IPS-11a (cell line): ENCODE results near the gene TOMM20.
"Not testable (repeated sequence)": the region's sequence is repeated elsewhere in the genome, so short reads cannot be mapped to it uniquely, and the experiment has no call there.

Source experiments
- H3K4me3 ChIP-seq: one replicate; pipeline ENCODE4 v1.5.1; 2013; ENCODE audit warnings: low read depth, low read length, control low read depth

Gene TOMM20

DNA sequence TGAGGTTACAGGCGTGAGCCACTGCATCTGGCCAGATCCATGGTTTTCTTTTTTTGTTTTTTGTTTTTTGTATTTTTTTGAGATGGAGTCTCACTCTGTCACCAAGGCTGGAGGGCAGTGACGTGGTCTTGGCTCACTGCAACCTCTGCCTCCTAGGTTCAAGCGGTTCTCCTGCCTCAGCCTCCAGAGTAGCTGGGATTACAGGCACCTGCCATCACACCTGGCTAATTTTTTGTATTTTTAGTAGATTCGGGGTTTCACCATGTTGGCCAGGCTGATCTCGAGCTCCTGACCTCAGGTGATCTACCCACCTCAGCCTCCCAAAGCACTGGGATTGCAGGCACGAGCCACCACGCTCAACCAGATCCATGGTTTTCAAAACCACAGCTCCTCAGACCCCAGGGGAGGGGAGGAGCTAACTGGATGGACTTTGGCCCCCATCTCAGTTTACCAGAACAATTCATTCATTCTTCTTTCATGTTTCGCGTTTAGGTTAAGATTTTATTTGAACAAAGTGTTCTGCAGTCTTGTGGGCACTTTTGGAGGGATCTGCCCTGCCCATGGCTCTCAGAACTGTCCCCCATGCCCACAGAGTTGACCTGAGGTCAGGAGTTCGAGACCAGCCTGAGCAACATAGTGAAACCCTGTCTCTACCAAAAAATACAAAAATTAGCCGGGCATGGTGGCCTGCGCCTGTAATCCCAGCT lies 43.1 kb downstream of the TOMM20 start:
- H3K4me3 ChIP-seq: not testable (repeated sequence)

DNA sequence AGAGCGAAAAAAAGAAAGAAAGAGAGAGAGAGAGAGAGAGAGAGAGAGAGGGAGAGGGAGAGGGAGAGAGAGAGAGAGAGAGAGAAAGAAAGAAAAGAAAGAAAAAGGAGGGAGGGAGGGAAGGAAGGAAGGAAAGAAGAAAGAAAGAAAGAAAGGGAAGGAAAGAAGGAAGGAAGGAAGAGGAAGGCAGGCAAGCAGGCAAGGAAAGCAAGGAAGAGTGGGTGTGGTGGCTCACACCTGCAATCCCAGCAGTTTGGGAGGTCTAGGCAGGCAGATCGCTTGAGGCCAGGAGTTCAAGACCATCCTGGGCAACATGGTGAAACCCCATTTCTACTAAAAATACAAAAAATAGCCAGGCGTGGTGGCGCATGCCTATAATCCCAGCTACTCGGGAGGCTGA lies 47.8 kb downstream of the TOMM20 start:
- not testable (repeated sequence) for H3K4me3 ChIP-seq

DNA sequence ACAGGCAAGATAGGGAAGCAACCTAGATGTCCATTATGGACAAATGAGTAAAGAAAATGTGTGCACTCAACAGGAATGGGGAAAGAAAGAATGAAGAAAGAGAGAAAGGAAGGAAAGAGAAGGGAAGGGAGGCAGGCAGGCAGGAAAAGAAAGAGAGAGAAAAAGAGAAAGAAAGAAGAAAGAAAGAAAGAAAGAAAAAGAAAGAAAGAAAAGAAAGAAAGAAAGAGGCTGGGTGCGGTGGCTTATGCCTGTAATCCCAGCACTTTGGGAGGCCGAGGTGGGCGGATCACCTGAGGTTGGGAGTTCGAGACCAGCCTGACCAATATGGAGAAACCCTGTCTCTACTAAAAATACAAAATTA lies 48.4 kb downstream of the TOMM20 start:
- H3K4me3 ChIP-seq: not testable (repeated sequence)

DNA sequence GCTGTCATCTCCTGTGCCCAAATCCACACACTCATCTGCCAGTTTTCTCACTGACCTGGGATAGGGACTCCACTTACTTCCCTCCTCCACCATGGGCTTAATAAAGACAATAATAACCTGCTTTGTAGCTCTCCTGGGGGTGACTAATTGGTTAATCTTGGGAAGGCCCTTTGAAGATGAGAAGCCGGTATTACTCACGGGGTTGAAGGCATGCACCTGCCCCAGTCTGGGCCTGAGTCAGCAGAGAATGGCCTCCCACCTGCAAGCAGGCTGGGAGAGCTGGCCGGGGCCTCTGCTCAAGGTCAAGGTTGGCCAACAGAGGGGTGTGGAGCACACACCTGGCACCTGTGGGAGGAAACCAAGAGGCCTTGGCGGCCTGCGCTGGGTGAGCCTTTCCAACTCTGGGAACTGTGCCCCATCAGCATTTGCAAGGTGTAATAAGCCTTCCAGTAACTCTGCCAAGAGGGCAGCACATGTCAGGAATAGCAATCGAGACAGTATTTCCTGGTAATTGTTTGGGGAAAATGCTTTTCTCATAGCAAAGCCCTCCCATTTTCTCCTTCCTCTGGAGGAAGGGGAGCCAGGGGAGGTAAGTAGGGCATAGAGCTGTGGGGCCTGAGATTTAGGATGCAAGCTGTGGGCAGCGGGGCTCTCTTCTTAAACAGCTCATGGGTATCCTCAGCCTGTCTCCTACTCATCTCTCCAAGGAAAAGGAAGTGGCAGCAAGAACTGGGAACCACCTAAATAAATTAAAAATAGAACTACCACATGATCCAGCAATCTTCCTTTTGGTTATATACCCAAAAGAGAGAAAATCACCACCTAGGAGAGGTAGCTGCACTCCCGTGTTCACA lies 49.0 kb downstream of the TOMM20 start:
- no peak overlapping the region for H3K4me3 ChIP-seq

DNA sequence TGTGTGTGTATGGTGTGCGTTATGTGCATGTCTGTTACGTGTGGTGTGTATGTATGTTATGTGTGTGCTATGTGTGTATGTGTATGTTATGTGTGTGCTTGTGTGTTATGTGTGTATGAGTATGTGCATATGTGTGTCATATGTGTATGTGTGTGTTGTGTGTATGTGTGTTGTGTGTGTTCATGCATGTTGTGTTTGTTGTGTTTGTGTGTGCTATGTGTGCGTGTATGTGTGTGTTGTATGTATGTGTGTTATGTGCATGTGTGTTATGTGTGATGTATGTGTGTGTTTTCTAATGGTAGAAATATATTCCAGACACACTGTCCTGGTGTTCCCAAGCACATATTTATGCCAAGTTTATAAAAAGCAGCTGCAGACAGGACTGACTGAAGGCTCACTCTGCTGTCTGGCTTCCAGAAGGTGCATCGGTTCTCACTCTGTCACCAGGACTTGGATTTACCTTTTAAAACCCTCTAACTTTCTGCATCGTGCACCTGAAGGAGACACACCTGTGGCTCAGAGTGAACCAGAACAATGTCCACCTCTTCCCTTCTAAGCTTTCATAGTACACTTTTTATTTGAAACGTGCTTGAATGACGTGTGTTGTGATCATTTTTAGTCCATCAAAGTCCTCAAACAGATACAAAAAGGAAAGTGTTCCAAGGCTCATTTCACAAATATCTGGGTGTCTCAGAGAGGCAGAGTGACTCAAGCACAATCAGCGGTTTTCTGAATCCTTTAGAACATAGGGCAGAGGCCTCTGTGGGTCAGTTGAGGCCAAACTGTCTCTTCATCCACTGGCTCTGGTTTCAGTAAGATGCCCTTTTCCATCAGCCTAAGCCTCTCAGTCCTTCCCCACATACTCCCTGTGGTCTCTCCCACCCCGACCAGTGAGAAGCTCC lies 49.9 kb downstream of the TOMM20 start:
- H3K4me3 ChIP-seq: no peak overlapping the region

DNA sequence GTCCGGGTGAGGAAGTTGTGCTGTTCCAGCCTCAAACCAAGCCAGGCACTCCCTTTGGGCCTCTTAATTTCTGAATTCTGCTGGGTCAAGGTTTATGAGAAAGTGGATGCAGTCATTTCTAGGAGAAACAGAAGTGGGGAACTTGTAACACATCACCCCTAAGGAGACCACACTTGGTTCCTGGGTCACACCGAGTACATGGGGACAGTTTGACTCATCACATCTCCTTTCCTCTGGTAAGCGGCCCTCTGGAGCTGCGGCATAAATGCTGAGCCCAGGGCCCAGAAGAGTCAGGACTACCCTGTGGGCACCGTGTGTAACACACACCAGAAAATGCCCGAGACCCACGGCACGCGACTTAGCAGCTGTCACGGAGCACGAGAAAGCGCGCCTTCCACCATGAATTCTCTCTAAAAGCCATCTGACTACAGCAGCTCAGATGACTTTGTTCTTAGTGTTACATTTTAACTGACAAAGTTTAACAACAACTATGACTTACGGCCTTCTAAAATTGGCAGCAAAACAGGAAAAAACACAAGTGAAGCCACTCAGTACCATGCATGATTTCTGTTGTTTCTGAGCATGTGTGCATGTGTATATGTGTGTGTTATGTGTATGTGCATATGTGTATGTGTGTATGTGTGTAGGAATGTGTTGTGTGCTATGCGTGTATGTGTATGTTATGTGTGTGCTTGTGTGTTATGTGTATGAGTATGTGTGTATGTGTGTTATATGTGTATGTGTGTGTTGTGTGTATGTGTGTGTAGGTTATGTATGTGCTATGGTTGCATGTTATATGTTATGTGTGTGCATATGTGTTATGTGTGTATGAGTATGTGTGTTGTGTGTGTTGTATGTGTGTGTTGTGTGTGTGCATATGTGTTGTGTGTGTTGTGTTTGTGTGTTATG lies 50.8 kb downstream of the TOMM20 start:
- no peak overlapping the region for H3K4me3 ChIP-seq

DNA sequence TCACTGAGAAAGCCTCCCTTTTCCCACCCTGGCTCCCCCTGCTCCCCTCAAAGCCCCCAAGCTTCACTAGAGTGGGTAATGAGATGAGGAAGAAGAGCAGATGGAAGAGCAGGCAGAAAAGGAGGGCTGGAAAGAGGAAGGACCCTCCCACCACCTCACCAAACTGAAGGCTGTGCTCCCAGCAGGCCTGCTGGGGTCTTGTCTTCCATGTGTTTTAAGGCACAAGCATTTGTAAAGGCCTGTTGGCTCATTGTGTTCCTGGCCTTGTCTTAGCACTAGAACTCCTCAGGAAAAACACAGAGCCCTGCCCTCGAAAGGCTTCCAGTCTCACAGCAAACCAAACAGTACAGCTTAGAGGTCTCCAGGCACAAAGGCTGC lies 51.5 kb downstream of the TOMM20 start:
- no peak overlapping the region for H3K4me3 ChIP-seq

DNA sequence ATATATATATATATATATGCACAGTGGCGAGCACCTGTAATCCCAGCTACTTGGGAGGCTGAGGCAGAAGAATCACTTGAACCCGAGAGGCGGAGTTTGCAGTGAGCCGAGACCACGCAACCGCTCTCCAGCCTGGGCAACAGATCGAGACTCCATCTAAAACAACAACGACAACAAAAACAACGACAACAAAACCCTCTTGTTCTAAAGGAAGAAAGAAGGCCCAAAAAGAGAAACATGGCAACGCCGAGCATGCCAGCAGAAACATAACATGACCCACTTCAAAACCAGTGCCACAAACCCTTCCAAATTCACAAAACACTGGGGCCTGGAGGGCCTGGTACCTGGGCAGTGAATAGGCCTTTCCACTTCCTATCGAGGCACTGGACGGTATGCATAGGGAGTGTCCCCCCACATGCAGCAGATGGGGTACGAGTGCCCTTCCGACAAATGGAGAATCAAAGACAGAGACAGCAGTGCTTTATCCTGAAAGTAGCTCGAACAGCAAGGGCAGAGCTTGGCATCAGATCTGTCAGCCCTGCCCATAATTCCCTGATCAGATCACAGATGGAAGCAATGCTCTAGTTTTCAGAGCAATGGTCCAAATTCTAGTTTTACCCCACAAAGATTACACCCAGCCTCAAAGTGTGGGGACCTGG lies 52.0 kb downstream of the TOMM20 start:
- H3K4me3 ChIP-seq: no peak overlapping the region

DNA sequence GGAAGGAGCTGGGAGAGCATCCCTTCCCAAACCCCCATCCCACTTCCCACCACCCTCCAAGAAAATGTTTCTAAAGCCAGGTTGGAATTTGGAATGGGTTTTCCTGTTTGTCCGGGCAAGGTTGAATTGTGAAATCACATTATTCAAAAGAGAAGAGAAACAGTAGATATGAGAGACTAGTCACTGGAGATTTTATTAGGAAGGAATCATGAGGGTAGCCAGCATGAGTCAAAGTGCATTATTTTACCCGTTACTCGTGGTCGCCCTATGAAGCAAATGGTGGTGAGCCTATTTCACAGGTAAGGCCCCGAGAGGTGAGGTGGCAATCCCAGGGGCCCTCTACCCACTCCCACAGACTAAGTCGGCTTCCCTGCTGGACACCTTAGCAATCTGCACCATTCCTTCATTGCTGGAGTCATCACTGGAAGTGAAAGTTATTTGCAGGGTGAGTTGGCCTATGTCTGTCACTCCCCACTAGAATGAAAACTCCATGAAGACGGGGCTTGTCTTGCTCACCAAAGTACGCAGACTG lies 52.8 kb downstream of the TOMM20 start:
- H3K4me3 ChIP-seq: no peak overlapping the region

DNA sequence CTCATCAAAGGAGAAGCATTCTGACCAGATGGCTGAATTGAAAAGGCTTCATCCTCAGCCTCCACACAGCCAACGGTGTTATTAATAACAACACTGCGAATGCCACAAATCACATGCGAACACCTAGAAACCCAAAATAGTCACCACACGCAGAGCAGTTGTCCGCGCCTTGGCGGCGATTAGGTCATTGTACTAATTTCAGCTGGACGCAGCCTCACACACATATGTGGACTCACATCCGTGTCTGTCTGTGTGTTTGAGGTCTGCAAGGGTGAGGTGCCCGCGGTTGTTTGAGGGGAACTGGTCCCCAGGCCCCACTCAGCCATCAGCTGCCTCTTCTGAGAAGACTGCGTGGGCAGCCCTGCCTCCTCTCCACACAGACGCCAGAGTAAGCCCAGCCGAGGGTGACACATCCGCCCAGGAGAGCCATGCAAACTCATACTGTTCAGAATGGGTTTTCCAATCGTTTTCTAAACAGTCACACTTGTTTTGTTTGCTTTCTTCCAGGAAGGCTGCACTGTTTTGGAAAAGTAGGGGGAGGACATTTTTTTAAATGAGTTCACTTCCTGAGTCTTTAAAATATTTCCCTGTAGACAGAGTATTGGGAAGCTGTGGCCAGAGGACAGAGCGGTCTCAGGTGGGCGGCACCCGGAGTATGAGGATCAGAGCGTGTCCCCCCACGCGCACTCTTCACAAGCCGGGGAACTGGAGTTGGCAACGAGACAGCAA lies 53.4 kb downstream of the TOMM20 start:
- H3K4me3 ChIP-seq: no peak overlapping the region

DNA sequence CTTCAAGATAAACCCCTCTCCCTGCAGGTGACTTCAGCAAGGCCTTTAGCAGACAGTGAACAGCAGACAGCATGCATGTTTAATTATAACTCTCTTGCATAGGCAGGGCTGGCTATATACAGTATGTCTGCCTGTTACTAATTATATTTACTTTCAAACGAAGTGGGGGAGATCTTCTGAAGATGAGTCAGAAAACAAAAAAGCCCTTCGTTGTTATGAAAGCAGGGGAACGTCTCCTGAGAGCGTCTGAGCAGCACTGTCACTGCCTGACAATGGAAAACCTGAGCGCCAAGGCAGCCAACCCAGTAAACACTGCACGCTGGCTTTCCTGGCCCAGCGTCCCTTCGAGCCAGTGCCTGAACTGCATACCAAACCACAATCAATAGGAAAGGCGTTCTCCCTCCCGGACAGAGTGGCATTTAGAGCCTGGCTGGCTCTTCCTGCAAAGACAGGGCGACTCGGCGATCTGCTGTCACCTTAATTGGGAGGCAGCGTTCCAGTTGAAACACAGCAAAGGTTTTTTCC lies 54.1 kb downstream of the TOMM20 start:
- H3K4me3 ChIP-seq: no peak overlapping the region

DNA sequence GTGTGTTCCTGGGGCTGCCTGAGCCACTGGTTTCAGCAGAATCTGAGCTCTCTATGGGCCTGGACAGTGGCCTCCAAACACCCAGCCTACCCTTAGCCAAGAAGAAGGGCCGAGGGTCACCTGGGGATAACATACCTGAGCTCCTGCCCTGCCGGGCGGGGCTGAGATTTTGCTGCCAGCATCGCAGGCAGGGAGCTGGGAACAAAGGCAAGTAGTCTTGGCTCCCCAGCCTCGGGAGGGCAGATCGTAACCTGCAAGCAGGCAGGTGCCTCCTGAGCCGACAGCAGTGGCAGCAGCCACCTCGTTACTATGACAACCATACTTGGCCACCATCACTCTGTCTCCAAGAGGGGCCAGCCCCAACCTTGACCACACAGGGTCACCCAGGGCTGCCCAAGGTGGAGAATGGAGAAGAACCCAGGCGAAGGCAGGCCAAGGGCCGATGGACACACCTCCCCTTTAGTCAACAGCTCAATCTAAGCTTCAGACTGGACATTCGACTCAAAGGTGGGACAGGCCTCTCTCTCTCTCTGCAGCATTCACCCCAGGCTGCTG lies 54.6 kb downstream of the TOMM20 start:
- no peak overlapping the region for H3K4me3 ChIP-seq

DNA sequence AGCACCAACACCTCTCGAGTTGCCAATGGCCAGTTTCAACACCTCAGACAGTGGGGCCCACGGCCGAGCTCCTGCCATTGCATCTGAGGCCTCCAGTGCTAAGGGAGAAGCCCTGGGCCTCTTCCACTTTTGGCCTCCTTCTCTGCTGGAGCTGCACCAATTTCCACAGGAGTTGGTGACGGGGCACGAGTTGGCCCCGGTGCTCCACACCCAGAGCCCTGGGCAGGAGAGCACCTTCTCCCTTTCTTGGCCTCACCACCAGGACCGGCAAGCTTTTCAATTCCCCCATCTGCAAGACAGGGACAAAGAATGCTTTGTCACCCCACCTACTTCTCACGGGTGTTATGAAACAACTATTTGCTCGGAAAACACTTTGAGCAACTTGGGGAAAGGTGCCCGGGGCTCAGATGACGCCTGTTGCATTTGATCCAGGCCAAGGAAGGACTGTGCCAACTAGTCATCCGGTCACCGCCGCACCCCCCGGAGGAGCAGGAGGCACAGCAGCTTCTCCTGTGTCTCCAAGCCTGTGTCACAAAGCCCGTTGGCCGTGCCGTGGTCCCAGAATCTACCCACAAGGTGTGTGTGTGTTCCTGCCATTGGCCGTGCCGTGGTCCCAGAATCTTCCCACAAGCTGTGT lies 55.2 kb downstream of the TOMM20 start:
- no peak overlapping the region for H3K4me3 ChIP-seq

DNA sequence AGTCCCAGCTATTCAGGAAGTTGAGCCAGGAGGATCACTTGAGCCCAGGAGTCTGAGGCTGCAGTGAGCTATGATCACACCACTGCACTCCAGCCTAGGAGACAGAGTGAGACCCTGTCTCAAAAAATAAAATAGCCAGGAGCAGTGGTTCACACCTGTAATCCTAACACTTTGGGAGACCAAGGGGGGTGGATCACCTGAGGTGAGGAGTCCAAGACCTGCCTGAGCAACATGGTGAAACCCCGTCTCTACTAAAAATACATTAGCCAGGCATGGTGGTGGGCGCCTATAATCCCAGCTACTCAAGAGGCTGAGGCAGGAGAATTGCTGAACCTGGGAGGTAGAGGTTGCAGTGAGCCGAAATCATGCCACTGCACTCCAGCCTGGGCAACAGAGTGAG lies 56.1 kb downstream of the TOMM20 start:
- H3K4me3 ChIP-seq: not testable (repeated sequence)

DNA sequence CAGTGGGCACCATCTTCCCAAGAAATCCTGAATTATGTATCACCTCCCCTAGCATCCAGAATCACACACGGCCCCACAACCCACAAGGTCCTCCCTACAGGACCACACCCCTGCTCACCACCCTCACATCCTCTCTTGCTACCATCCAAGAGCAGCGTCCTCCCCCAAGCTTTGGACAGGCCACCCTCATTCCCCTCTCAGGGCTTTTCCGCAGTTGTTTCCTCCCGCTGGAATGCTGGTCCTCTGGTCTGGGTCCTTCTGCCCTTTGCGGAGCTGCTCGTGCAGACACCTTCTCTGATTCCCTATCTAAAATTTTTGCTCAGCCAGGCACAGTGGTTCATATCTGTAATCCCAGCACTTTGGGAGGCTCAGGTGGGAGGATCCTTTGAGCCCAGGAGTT lies 56.5 kb downstream of the TOMM20 start:
- H3K4me3 ChIP-seq: no peak overlapping the region

DNA sequence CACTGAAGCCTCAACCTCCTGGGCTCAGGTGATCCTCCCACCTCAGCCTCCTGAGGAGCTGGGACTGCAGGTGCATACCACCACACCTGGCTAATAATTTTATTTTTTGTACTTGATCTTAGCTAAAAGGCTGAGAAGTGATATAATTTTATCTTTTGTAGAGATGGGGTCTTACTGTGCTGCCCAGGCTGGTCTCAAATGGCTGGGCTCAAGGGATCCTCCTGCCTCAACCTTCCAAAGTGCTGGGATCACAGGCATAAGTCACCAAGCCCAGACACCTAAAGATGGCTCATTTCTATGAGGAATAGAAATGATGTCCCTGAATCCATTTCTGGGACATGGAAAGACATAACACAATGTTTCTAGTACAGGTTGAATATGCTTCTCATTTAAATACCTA lies 57.8 kb downstream of the TOMM20 start:
- no peak overlapping the region for H3K4me3 ChIP-seq

DNA sequence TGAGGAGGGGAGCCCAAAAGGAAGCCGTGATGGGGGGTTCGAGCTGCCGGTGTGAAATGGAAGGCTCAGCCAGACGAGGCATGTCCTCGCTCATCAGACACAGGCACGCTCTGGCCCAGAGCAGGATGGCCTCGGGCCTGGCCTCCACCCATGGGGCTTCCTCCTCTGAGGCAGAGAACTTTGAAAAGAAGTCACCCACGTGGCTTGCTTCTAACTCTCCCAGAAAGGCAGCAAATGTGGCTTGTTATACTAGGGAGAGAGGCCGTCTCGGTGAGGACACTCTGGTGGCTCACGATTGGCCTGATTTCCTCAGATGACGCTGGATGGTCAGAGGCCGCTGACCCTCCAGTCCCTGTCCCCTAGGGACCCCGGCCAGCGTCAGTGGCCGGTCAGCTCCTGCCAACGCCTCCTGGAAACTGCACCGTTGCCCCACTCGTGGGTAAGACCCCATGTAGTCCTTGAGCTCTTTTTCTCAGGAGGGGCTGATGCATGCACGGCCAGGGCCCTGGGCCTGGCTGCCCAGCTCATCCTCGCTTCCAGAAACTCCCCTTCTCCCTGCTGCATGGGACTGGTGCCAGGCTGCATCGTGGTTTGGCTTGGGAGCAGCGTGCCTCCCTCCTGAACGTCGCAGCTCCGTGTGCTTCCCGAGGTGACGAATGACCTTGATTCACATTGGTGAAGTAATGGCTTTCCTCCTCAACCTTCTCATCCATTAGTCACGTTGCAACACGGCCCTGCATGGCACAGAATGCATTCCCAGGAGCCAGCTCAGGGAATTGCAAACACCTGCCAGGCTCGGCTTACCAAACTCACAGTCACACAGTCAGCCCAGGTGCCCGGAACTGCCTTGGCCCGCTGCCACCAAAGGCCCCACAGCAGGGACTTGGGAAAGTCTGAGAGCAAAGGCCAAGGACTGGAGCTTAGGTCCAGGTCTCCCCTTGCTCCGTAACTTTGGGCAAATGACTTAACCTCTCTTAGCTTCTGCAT lies 58.8 kb downstream of the TOMM20 start:
- H3K4me3 ChIP-seq: no peak overlapping the region
